ENCODE measurements around the gene RIPOR2.
"Not testable (repeated sequence)": the region's sequence is repeated elsewhere in the genome, so short reads cannot be mapped to it uniquely, and the experiment has no call there.

The RIPOR2 gene

DNA sequence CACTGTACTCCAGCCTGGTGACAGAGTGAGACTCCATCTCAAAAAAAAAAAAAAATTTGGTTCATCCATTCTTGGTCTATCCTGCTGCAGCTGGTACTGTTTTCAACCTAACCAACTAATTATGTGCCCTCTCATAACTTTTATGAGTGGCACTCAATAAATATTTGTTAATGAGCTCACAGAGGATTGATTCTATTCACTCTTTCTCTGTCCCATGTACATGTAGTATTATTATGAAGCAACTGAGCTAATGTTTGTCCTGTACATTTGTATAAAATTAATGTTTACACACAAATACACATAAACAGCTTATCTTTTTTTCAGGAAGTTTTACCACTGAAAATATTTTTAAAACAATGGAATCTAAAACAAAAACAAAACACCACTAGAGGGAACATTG lies 10.1 kb downstream of the RIPOR2 start:
- DNase-seq (ENCODE audit: low spot score), result no peak

DNA sequence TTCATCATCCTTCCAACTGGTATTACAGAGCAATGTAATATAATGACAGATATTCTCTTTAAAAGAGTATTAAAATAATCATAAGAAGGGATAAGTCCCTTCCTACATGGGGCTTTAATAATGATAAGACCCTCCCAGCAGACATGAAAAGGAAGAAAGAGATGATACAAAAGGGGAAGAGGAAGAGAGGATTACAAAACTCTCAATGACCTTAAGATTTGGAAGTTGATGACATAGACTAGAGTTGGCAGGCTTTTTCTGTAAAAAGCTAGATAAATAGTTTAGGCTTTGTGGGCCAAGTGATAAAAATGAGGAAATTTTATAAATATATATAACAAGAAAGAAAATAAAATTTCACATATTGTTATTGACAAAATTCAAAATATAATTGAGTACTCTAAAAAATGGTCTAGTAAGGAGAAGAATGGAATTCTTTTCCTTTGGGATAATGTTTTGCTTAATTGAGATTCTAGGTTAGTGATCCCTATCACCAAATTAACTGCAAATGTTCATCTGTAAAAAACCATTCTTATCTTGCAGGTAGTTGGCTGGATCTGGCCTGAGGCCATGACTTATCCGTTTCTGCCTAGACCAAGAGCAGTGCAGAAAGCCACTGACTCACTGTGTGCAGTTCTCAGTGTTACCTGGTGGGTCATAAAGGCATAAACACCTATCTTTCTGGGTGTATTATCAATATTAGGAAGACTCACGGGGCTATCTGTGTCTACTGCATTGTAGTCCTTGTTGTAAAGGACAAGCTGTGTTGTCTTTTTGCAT lies 11.0 kb downstream of the RIPOR2 start:
- DNase-seq (ENCODE audit: low spot score), result no peak

DNA sequence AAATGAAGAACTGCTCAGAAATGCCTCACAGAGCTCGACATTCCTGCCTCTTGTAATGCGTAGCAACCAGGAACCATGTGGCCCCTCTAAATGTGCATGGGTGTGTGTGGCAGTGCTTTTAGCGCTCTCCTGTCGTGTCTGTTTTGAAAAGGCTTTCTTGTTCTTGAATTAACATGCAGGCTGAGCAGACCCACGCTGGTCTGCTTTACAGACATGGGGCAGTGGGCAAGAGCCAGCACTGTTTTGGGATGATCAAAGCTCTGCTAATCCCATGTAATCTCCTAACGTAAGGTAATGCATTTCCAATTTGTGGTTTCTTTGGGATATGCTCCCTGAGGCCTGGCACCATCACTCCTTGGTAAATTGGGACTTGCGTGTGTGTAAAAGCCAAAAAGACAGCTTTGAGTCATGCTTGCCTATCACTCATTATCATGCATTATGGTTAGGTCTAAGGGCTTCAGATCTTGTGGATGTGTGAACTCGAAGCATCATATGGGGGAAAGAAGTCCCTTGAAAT lies 11.8 kb downstream of the RIPOR2 start:
- DNase-seq (ENCODE audit: low spot score), result no peak

DNA sequence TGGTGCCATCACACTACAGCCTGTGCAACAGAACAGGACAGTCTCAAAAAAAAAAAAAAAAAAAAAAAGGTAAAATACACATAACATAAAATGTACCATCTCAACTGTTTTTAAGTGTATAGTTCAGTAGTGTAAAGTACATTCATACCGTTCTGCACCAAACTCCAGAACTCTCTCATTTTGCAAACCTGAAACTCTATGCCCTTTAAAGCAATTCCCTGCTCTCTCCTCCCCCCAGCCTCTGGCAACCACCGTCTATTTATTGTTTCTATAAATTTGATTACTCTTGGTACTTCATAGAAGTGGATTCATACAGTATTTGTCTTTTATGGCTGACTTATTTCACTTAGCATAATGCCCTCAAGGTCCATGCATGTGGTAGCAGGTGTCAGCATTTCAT lies 12.9 kb downstream of the RIPOR2 start:
- DNase-seq (ENCODE audit: low spot score), result no peak

DNA sequence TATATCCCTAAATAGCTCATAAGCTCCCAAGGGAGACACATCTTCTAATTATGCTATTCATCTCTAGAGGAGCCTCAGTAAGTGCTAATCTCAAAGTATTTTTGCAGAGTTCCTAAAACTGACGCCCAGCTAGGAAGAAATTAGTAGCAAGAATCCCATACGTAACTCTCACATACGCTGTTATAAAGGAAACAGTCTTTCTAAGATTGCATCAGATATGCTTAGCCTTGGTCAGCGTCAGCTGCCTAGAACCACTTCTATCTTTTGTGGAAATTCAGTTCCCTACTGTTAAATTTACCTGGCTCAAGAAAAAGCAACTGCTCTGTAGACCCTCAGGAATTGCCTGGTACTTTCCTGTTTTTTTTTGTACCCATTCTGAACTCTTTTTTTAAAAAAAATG lies 13.6 kb downstream of the RIPOR2 start:
- DNase-seq (ENCODE audit: low spot score), result no peak

DNA sequence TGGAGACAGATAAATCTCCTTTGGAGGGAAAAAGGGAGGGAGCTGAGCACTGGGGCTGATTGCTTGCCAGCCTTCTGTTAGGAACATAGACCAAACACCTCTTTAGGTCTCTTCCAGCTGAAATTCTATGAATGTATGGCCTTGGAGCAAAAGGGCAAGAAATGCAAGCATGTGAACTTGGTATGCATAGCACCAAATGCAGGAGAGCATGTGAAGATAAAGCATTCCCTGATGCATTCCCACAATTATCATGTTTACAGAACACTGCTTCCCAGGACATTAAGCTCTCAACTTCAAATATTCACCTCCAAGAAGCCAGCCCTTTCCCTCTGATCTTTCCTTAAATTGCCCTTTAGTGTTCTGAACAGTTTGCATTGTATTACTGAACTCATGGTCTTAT lies 15.6 kb downstream of the RIPOR2 start:
- no peak for DNase-seq (ENCODE audit: low spot score)

DNA sequence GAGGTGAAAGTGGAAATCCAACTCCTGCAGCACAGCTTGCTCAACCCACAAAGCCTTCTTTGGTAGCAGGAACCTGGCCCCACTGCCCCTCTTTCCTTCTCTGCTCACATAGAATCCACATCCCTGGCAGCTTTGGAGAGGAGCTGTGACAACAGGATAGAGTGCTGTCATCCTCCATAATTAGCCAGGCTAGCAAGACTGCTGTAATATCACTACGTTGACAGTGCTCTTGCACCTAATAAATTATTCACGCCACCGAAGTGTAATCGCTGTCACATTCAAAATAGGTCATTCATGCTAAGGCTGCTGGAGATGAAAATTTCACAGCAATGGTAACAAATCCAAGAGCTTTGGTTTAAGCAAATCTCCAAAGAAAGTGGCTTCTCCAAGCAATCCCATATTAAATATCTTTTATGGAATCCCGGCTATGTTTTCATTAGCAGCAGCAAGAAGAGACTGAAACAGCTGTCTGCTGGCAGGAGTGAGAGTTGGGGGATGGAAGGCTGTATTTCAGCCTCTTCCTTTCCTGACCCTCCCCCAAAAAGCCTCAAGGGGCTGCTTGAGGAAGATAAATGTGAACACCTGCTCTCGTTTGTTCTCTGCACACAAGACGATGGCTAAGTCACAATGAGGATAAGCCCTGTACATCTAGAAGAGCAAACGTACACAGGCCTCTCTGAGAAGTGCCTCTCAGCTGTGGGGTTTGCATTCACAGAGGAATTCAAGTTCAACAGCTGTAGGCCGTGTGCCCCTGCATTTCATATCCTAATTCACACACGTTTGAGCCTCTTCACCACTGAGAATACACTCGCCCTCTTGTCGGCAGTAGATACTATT lies 16.5 kb downstream of the RIPOR2 start:
- no peak for DNase-seq (ENCODE audit: low spot score)

DNA sequence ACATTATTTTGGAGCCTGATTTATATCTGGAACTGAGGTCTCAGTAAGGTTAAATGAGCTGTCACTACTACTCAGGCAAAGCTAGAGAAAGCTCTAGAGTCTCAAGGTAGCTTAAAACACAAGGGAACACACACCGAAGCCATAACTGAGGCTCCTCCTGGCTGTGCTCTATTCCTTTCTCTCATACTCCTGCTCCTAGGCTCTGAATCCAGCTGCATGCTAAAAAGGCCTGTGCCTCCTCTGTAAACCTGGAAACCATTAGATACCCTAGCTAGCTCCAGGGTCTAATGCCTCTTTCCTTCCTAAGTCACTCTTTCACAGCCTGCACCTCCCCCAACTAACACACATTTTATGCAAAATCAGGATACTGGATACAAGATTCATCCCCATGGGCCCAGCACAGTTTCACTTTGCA lies 17.1 kb downstream of the RIPOR2 start:
- no peak for DNase-seq (ENCODE audit: low spot score)

DNA sequence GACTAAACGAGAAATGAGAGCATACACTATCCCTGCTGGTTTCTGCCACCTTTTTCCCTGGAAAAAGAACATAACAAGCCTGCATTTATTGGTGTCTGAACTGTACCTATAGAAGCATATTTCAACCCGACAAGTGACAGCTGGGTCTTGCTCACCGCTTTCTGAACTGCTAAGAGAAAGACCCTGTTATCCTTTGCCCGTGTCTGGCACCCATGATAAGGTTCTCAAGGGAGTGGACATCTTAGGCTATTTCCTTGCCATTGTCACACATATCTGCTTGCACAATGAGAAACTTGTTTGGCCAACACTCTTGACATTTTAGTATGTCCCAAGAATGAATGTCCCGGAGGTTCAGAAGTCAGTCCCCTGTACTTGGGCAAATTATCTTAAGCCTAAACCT lies 19.3 kb downstream of the RIPOR2 start:
- DNase-seq (ENCODE audit: low spot score), result no peak

DNA sequence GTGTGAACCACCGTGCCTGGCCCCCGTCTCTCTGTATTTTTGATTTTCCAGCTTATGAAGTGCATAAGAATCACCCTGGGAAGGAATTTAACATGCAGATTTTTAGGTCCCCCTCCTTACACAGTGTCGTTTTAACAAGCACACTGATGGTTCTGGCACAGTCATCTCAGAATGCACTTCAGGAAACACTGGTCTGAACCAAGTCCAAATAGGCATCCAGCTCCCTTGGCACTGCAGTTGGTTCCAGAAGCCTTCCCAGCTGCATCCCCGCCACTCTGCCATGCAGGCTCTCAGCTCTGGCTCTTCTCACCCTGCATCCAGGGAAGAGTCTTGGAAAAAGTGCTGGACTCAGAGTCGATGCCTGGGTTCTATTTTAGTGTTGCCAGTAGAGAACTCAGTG lies 20.1 kb downstream of the RIPOR2 start:
- no peak for DNase-seq (ENCODE audit: low spot score)

DNA sequence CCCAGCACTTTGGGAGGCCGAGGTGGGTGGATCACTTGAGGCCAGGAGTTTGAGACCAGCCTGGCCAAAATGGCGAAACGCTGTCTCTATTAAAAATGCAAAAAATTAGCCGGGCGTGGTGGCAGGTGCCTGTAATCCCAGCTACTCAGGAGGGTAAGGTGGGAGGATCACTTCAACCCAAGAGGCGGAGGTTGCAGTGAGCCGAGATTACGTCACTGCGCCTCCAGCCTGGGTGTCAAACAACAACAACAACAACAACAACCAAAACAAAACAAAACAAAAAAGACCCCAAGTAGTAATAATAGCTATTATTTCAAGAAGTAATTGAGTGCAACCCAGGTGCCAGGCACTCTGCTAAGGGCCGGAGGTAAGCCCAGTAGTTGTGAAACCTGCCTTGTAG lies 21.7 kb downstream of the RIPOR2 start:
- not testable (repeated sequence) for DNase-seq (ENCODE audit: low spot score)

DNA sequence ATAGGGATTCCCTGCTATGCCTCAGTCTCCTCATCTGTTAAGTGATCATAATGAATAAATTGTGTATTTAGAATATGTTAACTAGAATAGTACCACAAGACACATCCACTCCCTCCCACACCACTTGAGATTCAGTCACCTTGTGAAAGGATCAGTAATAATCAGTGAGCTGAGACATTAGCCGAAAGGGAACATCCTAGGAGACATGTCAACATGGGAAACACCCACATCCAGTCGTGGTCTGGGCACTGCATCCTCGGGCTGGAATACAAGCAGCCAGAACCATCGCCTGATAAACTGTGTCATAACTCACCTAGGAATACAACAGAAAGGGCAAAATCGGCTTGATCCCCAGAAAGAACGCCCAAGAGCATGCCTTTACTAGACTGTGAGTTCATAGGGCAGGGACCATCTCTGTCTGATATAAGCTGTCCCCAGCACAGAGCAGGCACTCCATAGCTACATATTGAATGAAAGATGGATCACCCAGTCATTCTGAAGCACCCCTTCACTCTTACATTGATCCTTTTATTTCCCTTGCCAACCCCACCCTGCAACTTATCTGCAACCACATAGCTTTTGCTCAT lies 23.9 kb downstream of the RIPOR2 start:
- no peak for DNase-seq (ENCODE audit: low spot score)

DNA sequence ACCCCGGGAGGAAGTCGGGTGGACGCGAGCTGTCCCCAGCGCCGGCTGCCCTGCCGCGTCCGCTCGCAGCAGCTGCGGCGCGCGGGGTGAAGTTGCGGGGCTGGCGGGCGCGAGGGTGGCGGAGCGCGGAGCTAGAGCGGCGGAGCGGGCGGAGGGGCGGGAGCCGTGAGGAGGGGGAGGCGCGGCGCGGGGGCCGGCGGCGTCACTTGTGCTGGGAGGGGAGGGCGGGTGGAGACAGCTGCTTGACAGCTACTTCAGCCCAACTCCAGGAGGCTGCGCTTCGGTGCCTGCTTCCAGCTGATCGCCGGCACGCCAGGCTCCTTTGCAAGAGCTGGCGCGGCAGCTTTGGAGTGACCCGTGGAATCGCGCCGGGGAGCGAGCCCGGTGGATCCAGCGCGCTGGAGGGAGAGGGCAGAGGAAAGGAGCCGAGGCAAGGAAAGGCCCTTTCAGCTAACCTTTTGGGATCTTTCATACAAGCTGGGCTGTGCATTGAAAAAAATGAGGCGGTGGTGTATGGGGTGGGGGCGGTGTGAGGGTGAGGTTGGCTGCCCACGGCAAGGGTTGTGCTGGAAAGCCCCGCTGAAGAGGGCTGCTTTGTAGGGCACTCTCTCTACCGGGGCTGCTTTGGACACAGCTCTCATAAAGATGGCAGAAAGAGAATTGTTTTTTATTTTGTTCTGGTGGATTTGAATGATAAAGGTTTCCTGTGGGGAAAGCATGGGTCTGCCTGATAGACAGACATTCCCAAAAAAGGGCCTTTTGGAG lies 24.6 kb downstream of the RIPOR2 start:
- DNase-seq (ENCODE audit: low spot score), result peak; percentile 33

DNA sequence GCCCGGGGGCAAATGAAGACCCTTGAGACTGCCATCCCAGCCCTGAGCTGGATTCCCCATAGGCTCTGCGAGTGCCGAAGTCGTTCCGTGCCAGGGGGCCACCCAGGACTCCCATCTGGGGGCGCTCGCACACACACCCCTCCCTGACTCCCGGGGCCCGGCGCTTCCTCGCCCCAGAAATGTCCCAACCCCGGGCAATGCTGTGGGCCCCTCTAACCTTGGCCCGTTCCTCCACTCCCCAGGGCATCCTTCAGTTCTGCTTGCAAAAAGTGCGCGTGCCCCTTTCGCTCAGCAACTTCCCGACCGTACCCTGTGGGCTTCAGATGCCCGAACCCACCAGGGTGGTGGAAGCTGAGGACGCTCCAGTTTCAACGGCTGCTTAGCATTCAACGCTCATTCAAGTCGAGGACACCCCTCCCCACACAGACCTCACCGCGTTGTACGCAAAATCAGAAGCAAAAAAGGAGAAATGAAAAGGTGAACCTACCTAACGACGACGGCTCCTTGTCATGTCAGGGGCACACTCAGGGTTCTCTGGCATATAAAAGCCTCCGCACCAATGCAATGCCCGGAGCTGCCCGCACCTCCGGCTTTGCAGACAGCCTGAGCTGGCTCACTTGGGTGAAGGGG lies 25.3 kb downstream of the RIPOR2 start:
- no peak for DNase-seq (ENCODE audit: low spot score)

DNA sequence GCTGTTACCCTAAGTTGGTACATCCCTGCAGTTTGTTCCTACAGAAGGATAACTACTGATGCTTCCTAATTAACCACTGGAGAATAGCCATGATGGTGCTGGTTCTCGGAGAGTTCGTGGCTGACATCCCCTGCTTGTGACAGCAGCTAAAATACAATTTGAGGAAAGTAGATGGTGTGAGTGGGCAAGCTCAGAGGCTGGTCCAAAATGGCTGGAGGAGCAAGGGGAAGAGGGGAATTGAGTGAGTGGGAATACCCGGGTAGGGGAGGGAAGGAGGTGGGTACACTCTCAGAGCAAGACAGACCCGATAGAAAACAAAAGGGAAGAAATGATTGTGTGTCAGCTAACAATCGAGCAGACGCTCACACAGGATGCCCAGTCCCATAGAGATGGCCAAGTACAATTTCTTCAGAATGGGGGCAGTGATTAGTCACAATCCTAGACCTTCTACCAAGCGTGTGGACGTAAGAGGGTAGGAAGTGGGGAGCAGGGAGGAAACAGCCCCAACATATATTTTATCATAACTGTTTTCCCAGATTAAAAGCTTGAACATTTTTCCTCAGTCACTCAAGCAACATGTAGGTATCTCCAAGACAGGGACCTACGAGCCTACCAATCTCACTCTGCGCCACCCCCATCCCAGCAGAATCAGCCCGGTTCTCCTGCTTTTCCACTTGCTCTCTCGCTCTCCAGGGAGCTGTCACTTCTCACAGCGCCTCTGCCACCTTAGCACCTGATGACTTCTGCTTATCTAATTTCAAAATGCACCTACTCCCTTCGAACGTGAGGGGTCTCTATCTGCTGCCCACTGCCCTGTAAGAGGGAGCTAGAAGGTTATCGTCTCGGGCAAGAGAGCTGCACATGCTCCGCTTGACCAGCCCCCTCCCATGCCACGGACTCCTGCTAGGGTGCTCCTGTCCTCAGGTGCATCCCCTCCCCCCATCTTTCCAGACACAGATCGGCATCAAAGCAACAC lies 26.2 kb downstream of the RIPOR2 start:
- DNase-seq (ENCODE audit: low spot score), result no peak

DNA sequence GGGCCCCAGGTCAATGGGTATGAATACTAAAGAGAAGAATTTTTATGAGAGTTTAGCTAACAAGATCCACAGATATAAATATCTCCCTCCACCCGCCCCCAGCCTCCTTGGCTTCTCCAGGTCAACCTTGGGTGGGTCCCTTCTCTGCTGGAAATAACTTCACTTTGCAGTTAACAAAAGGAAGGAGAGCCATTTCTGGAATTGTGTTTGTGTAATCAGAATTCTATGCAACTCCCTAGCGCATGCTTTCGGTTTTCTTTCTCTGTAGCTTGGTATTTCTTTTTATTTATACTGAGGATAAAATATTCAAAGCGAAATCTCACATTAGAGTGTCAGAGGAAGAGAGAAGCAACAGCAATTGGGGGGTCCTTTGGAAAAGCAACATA lies 27.1 kb downstream of the RIPOR2 start:
- no peak for DNase-seq (ENCODE audit: low spot score)

DNA sequence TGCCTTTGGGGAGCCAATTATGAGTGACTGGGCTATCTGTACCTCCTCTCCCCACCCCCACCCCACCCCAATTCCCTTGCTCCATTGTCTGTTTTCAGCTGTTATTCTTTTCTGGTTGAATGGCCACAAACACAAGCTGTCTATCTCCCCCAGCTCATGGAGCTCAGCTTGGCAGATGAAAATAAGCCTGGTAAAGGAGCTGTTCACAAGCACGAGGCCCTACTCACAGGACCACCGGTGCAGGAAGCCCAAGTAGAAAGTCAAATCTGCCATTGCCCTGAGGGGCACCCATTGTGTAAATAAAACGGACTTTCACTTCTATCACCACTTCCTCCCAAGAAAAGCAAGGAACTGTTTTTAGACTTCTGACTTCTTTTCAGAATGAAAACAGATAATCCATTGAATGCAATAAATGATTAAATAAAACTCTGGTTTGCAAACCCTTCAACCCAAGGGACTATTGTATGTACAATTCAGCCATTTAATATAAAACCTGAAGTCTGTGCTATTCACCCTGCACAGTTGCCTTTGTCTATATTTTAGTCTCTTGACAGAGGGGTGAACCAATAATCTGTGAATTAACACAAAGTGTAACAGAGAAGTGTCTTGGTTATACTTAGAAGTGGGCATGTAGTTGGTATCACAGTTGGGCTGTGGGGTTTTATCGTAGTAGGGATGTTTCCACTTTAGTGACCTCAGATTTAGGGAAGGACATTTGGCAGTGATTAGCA lies 27.7 kb downstream of the RIPOR2 start:
- DNase-seq (ENCODE audit: low spot score), result no peak

DNA sequence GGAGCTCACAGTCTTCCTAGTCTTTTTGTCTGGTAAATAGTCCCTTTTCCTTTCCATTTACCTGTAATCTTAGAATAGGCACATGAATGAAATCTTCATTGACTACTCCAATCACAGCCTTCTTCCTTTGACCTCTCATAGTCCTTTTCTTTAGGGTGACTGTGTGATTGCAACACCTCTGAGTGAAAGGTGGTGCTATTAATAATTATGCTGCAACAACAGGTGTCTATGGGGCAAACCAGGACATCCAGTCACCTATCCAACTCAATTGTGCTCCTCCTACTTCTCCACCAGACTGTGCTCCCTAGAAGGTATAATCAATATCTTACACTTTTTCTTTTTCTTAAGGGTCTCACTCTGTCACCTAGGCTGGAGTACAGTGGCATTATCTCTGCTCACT lies 29.4 kb downstream of the RIPOR2 start:
- no peak for DNase-seq (ENCODE audit: low spot score)

DNA sequence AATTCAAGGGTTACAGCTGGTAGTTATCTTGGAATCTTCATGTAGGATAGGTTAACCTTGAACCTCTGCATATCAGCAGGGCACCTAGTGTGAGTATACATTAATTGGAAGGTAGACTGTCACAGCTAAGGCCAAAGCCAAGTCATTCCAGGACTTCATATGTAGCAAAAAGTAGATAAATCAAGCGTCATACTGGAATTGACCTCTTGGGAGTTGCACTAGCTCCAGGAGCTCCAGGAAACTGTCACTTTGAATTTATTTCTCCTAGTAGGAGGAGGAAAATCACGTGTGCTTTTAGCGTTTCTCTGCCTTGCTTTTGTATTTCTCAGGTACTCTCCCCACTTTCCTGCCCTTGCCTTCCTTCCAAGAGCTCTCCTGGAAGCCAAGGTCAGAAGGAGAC lies 30.3 kb downstream of the RIPOR2 start:
- no peak for DNase-seq (ENCODE audit: low spot score)

DNA sequence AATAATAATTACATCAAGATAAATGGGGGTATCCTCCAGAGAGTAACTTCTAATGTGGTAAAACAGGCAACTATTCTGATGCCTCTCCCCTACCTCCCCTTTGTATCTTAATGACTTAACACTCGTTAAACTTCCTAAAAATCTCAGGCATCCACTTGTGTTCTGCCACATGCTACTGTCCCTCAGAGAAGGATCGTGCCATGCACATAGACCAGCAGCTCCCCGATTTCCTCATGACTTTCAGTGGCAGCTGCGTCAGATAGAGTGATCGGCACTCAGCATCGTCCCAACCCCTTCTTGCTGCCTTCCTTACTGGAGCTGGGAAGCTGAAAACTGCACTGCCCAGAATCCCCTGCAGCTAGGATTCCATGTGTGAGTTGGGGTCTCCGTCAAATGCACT lies 32.1 kb downstream of the RIPOR2 start:
- no peak for DNase-seq (ENCODE audit: low spot score)

Measured in kidney tubule cell (primary cell).